AG09319 (cell line): Measurements from ENCODE around the gene IFT25.
A peak's percentile ranks its signal among the peaks of the same experiment; 100 is the strongest.

Source experiments
- DNase-seq: peaks from one replicate; pipeline ENCODE4 v3.0.0-alpha.2; 2010; ENCODE audit warnings: low read depth; ENCODE audit errors: extremely low read depth
- TF ChIP-seq, protein P1 (sequence below): IDR thresholded peaks from 2 replicates; pipeline ENCODE4 v1.5.1; 2011; ENCODE audit warnings: low read depth, mild to moderate bottlenecking, inconsistent platforms, low read length, moderate library complexity

Gene IFT25

DNA sequence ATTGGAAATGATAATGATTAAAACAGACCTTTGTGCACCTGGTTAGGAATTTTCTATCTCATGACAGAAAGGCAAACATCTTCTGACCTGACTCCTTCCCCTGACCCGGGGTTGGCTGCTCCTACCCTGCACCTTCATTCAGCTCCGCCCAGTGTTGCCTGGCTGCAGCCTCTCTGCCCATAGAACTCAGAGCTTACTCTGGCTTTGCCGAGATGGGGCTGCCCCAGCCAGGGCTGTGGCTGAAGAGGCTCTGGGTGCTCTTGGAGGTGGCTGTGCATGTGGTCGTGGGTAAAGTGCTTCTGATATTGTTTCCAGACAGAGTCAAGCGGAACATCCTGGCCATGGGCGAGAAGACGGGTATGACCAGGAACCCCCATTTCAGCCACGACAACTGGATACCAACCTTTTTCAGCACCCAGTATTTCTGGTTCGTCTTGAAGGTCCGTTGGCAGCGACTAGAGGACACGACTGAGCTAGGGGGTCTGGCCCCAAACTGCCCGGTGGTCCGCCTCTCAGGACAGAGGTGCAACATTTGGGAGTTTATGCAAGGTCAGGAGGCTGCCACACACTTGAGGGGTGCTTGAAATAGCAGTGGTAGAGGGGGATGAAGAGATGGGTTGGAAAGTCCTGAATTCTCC, 51.4 kb downstream of the IFT25 start, which contains the start of gene DIO1:
TSS of gene DIO1 (plus strand) at position 189 of the 638 bp plus-strand sequence. CDS start at position 213, 24 bp downstream.
- DNase-seq = no peak
- TF ChIP-seq, protein P1, sequence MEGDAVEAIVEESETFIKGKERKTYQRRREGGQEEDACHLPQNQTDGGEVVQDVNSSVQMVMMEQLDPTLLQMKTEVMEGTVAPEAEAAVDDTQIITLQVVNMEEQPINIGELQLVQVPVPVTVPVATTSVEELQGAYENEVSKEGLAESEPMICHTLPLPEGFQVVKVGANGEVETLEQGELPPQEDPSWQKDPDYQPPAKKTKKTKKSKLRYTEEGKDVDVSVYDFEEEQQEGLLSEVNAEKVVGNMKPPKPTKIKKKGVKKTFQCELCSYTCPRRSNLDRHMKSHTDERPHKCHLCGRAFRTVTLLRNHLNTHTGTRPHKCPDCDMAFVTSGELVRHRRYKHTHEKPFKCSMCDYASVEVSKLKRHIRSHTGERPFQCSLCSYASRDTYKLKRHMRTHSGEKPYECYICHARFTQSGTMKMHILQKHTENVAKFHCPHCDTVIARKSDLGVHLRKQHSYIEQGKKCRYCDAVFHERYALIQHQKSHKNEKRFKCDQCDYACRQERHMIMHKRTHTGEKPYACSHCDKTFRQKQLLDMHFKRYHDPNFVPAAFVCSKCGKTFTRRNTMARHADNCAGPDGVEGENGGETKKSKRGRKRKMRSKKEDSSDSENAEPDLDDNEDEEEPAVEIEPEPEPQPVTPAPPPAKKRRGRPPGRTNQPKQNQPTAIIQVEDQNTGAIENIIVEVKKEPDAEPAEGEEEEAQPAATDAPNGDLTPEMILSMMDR = no peak

DNA sequence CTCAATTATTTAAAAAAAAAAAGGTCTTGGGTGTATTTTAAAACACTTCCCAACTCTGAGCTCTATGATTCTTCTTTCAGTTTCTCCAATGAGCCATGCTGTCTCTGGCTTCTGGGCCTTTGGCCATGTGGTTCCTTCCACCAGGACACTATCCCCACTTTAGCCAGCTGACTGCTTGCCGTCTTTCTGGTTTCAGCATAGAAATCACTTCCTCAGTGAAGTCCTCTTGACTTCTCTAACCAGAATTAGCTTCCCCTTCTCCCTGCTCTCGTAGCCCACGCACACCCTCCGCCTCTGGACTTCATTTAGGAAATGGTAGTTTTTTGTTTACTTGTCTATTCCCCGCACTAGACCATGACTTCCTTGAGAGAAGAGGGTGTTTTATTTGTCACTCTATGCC, 52.6 kb downstream of the IFT25 start:
- TF ChIP-seq, protein P1 = no peak
- DNase-seq = no peak

DNA sequence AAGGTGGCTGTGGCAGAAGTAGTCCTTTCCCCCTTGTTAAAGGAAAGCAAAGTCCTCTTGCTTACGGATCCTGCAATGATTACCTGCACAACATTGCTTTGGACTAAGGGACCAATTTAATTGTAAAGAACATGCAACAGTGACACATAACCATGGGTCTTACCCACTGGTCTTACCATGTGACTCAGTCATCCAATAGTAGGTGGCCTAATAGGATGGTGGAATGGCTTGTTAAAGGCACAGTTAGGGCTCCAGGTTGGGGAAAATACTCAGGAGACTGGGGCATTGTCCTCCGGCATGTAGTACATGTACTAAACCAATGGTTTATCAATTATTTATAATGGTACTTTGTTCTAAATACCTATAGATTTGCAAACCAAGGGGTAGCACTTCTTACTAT, 53.8 kb downstream of the IFT25 start:
- DNase-seq = no peak
- TF ChIP-seq, protein P1 = no peak

DNA sequence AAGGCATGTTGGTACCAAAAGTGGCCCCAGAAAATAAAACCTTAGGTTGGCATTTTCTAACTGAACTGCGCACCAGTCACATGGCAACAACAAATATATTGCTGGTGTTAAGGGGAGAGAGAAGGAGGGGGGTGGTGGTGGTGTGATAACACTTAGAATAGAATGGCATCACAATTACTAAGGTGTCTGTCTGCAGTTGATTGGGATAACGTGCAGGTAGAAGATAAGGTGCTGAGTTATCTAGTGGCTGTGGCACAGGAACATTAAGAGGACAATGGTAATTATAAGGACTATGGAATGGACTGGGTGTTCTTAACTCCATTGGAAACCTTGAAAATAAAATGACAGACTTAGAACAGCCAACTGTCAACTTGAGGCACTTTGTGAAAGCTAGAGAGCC, 54.5 kb downstream of the IFT25 start:
- TF ChIP-seq, protein P1 = no peak

GRCh38 chr1:53890522-53890941, 55.0 kb downstream of the IFT25 start:
- DNase-seq = no peak
- TF ChIP-seq, protein P1 = no peak

More for the DNA sequence above, 54.5 kb downstream of the IFT25 start:
- DNase-seq = no peak

DNA sequence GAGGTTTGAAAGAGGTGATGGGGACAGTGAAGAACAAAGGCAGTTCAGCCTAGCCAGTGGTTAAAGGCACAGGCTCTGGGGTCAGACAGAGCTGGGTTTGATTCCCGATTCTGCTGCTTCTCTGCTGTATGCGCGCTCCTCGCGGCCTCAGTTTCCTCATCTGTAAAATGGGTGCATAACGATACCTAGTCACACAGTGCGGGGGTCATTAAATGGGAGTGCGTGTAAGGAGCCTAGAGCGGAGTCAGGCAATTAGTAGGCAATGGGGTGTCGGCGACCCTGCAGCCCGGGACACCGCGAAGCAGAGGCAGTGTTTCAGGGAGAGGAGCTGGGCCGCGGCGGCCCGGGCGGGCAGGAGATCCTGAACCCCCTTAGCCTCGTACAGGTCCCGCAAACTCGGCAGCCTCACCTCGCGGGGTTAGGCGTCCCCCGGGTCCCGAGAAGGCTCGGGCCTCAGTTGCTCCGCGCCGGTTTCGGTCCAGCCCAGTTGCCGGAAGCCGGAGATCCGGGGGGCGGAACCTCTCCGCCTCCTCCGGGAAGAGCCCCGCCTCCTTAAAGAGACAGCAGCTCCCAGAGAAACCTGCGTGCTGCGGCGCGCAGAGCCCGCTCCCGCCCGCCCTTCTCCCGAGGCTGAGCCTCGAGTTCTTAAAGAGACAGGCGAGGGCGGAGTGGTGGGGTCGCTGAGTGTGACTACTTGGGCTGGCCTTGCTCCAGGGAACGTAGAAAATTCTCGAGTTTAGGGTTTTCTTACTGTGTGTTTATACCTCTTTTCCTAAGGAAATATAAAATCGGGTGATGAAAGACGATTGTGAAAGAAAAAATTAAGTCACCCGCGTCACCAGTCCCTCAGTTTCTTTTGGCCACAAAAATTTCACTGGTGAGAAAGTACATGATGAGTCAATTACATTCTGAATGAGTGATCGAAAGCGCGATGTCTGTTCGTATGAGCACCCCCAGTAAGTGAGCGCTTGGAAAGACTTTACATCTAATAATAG, 55.9 kb downstream of the IFT25 start, which contains the start of gene YIPF1:
TSS of gene YIPF1 (minus strand) at position 494 of the 995 bp plus-strand sequence. CDS start 860 bp downstream, outside the sequence.
- TF ChIP-seq, protein P1 = no peak
- DNase-seq = peak; percentile 69
